Lower lobe of right lung (tissue), 2 donors: ENCODE results near the gene CAMK2N1. TPM values are rescaled to one million over a fixed set of nuclear protein-coding genes. Genes with fewer than 3 reads are reported as not detected.
"Not testable (repeated sequence)": the region's sequence is repeated elsewhere in the genome, so short reads cannot be mapped to it uniquely, and the experiment has no call there.

Source experiments
- ATAC-seq, 2 donors: fragments of 200-7000 bp; cut with Tn5 transposase; one replicate each; pipeline ENCODE4 v1.9.1; 2020 to 2022; ENCODE audit warnings: mild to moderate bottlenecking in 2 of 2, moderate library complexity in 2 of 2
- DNase-seq: peaks from one replicate; pipeline ENCODE4 v3.0.0-alpha.2; 2020
- H3K27ac ChIP-seq: fragments of 200-600 bp; one replicate; pipeline ENCODE4 v1.8.0; 2022
- H3K27me3 ChIP-seq: fragments of 200-600 bp; one replicate; pipeline ENCODE4 v1.8.0; 2022; ENCODE audit warnings: low read depth
- H3K36me3 ChIP-seq: fragments of 200-600 bp; one replicate; pipeline ENCODE4 v1.8.0; 2022; ENCODE audit warnings: mild to moderate bottlenecking
- H3K4me1 ChIP-seq: fragments of 200-600 bp; one replicate; pipeline ENCODE4 v1.8.0; 2022
- H3K4me3 ChIP-seq: fragments of 200-600 bp; one replicate; pipeline ENCODE4 v1.8.0; 2022; ENCODE audit warnings: mild to moderate bottlenecking
- H3K9me3 ChIP-seq: fragments of 200-600 bp; one replicate; pipeline ENCODE4 v1.8.0; 2022
- intact Hi-C: fragments of 100-400 bp; cut with DNase I; formaldehyde crosslinking; loops from one replicate; pipeline ENCODE4 v1.11.0; 2022
- total RNA-seq: library from RNA; stranded (reverse); fragmentation: NEBNext Ultra II Directional; extraction: Animal tissue kit (Norgen Biotek cat#: 25700); gene quantifications from one replicate; pipeline ENCODE4 v1.2.1, GENCODE V29; 2021
- TF ChIP-seq, protein P1 (sequence below): fragments of 200-600 bp; IDR thresholded peaks from one replicate; pipeline ENCODE4 v1.8.0; 2022; ENCODE audit warnings: antibody characterized with exemption, mild to moderate bottlenecking
- donor health status: DM: no; HTN: yes; CAD: no; lungs with severe emphysema.

CAMK2N1 gene
- total RNA-seq, 1 donor from 2014 or later = 43.0 TPM

- H3K27me3 ChIP-seq = no peaks in the 10 kb centered on the region
- H3K9me3 ChIP-seq = no peaks in the 10 kb centered on the region
- intact Hi-C loops = no loop called here
- ATAC-seq (no peak), DNase-seq (no peak)
- no peak overlapping the region for H3K27ac ChIP-seq
- peaks cover 71% of the 10 kb centered on the region for H3K36me3 ChIP-seq
- TF ChIP-seq, protein P1, sequence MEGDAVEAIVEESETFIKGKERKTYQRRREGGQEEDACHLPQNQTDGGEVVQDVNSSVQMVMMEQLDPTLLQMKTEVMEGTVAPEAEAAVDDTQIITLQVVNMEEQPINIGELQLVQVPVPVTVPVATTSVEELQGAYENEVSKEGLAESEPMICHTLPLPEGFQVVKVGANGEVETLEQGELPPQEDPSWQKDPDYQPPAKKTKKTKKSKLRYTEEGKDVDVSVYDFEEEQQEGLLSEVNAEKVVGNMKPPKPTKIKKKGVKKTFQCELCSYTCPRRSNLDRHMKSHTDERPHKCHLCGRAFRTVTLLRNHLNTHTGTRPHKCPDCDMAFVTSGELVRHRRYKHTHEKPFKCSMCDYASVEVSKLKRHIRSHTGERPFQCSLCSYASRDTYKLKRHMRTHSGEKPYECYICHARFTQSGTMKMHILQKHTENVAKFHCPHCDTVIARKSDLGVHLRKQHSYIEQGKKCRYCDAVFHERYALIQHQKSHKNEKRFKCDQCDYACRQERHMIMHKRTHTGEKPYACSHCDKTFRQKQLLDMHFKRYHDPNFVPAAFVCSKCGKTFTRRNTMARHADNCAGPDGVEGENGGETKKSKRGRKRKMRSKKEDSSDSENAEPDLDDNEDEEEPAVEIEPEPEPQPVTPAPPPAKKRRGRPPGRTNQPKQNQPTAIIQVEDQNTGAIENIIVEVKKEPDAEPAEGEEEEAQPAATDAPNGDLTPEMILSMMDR = no peak
- no peak overlapping the region for H3K4me3 ChIP-seq
- H3K4me1 ChIP-seq = peaks cover 5% of the 10 kb centered on the region
These were observed 13.7 kb upstream of the CAMK2N1 start for GRCh38 chr1:20499718-20500117.

DNA sequence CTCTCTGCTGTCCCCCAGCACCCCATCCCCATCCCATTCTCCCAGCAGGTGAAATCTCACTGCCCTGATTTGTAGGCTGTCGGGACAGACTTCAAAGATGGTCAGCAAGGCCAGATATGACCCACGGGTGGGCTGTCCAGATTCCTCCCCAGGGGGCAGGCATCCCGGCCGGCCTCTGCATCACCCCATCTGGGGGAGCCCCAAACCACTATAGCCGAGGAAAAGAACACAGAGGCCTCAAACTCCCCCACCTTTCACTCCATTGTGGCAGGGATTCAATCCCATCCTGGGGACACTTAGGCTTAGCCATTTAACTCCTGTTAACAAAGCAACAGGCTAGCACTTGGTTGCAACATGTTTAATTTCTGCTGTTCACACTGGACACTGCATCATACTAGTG lies 13.1 kb upstream of the CAMK2N1 start:
- no peak for DNase-seq
- peaks cover 68% of the 10 kb centered on the region for H3K36me3 ChIP-seq
- H3K4me3 ChIP-seq = no peak overlapping the region
- no peak for ATAC-seq
- no peaks in the 10 kb centered on the region for H3K9me3 ChIP-seq
- H3K4me1 ChIP-seq = peaks cover 11% of the 10 kb centered on the region
- intact Hi-C loops = no loop called here
- no peak overlapping the region for H3K27ac ChIP-seq
- TF ChIP-seq, protein P1 = no peak
- no peaks in the 10 kb centered on the region for H3K27me3 ChIP-seq

GRCh38 chr1:20498116-20498515 lies 12.1 kb upstream of the CAMK2N1 start:
- H3K4me3 ChIP-seq = no peak overlapping the region
- peaks cover 60% of the 10 kb centered on the region for H3K36me3 ChIP-seq
- no peak for ATAC-seq
- H3K9me3 ChIP-seq = no peaks in the 10 kb centered on the region
- intact Hi-C loops = no loop called here
- no peak for DNase-seq
- TF ChIP-seq, protein P1 = no peak
- H3K27me3 ChIP-seq = no peaks in the 10 kb centered on the region
- H3K4me1 ChIP-seq = peaks cover 20% of the 10 kb centered on the region
- no peak overlapping the region for H3K27ac ChIP-seq

GRCh38 chr1:20497506-20497905 lies 11.5 kb upstream of the CAMK2N1 start:
- H3K27ac ChIP-seq = no peak overlapping the region
- peaks cover 21% of the 10 kb centered on the region for H3K4me1 ChIP-seq
- H3K4me3 ChIP-seq = no peak overlapping the region
- intact Hi-C loops = no loop called here
- H3K9me3 ChIP-seq = no peaks in the 10 kb centered on the region
- peaks cover 55% of the 10 kb centered on the region for H3K36me3 ChIP-seq
- no peaks in the 10 kb centered on the region for H3K27me3 ChIP-seq
- ATAC-seq = no peak
- DNase-seq = no peak
- TF ChIP-seq, protein P1 = no peak

GRCh38 chr1:20496725-20497383 lies 10.8 kb upstream of the CAMK2N1 start:
- H3K27ac ChIP-seq, ATAC-seq, H3K27me3 ChIP-seq, H3K9me3 ChIP-seq, H3K4me3 ChIP-seq, DNase-seq, intact Hi-C loops: not testable (repeated sequence)
- H3K4me1 ChIP-seq = peaks cover 21% of the 10 kb centered on the region
- H3K36me3 ChIP-seq = peaks cover 49% of the 10 kb centered on the region

DNA sequence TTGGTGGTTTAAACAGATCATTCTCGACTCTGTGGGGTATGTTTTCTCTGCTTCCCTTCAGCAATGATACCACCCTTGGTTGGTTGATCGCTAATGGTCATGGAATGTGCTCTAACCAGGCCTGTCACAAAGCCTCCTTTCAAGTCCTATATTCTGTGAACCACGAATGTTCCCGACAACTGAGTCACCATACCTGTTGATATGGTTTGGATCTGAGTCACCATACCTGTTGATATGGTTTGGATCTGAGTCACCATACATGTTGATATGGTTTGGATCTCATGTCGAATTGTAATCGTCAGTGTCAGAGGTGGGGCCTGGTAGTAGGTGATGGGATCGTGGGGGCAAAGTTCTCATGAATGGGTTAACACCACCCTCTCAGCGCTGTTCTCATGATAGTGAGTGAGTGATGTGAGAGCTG lies 10.2 kb upstream of the CAMK2N1 start:
- ATAC-seq (no peak), DNase-seq (no peak)
- TF ChIP-seq, protein P1 = no peak
- H3K4me1 ChIP-seq = peaks cover 21% of the 10 kb centered on the region
- H3K27ac ChIP-seq = no peak overlapping the region
- H3K4me3 ChIP-seq = no peak overlapping the region
- intact Hi-C loops = no loop called here
- H3K36me3 ChIP-seq = peaks cover 43% of the 10 kb centered on the region
- H3K9me3 ChIP-seq = no peaks in the 10 kb centered on the region
- H3K27me3 ChIP-seq = no peaks in the 10 kb centered on the region
